Epidermal melanocyte (primary cell): ENCODE data around the gene CEBPZ.
"Not testable (repeated sequence)": the region's sequence is repeated elsewhere in the genome, so short reads cannot be mapped to it uniquely, and the experiment has no call there.

Experiments used
- DNase-seq: peaks from one replicate; pipeline ENCODE4 v3.0.0; 2011; ENCODE audit warnings: low spot score; ENCODE audit not compliant: insufficient read length

The CEBPZ gene, protein sequence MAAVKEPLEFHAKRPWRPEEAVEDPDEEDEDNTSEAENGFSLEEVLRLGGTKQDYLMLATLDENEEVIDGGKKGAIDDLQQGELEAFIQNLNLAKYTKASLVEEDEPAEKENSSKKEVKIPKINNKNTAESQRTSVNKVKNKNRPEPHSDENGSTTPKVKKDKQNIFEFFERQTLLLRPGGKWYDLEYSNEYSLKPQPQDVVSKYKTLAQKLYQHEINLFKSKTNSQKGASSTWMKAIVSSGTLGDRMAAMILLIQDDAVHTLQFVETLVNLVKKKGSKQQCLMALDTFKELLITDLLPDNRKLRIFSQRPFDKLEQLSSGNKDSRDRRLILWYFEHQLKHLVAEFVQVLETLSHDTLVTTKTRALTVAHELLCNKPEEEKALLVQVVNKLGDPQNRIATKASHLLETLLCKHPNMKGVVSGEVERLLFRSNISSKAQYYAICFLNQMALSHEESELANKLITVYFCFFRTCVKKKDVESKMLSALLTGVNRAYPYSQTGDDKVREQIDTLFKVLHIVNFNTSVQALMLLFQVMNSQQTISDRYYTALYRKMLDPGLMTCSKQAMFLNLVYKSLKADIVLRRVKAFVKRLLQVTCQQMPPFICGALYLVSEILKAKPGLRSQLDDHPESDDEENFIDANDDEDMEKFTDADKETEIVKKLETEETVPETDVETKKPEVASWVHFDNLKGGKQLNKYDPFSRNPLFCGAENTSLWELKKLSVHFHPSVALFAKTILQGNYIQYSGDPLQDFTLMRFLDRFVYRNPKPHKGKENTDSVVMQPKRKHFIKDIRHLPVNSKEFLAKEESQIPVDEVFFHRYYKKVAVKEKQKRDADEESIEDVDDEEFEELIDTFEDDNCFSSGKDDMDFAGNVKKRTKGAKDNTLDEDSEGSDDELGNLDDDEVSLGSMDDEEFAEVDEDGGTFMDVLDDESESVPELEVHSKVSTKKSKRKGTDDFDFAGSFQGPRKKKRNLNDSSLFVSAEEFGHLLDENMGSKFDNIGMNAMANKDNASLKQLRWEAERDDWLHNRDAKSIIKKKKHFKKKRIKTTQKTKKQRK

DNA sequence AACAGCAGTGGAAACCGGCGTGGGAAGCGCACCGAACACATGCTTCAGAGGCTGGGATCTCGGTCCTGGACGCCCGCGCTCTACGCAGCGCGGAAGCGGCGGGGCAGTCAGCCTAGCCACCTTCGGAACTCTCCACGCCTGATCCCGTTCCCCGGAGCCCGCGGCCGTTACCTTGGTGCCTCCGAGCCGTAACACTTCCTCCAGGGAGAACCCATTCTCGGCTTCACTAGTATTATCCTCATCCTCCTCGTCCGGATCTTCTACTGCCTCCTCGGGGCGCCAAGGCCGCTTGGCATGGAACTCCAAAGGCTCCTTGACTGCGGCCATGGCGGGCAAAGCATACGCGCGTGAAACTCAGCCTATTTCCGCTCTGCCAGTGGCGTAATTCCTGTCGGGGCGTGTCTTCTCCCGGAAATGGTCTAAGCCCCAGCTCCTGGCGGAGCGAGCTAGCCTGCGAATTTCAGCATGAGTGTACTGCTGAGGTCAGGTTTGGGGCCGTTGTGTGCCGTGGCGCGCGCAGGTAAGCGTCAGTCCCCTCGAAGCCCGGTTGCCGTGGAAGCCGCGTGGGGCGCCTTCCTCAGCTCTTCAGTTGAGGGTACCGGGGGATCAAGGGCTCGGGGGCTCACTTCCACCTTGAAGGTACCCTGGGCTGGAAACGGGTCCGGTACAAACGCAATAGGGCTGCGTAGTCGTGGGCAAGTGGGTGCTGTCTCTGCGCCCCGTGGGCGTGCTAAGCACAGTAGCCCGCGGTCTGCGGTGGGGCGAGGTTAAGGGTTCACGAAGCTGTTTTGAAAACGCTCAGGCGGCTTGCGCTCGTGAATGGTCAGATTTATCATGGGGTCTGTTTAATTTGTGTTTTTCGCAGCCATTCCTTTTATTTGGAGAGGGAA is at the start of gene CEBPZ, which contains the start of gene NDUFAF7:
TSS of gene CEBPZ (minus strand) at position 356 of the 890 bp plus-strand sequence. CDS start at position 327, 29 bp downstream.
TSS of gene NDUFAF7 (plus strand) at position 418 of the 890 bp plus-strand sequence. CDS start at position 466, 48 bp downstream.
- peak; percentile 92 for DNase-seq

- no peak for DNase-seq
These were observed 44.9 kb upstream of the CEBPZ start for GRCh38 chr2:37276291-37276690.

GRCh38 chr2:37274359-37274965 is 43.1 kb upstream of the CEBPZ start:
- no peak for DNase-seq

DNA sequence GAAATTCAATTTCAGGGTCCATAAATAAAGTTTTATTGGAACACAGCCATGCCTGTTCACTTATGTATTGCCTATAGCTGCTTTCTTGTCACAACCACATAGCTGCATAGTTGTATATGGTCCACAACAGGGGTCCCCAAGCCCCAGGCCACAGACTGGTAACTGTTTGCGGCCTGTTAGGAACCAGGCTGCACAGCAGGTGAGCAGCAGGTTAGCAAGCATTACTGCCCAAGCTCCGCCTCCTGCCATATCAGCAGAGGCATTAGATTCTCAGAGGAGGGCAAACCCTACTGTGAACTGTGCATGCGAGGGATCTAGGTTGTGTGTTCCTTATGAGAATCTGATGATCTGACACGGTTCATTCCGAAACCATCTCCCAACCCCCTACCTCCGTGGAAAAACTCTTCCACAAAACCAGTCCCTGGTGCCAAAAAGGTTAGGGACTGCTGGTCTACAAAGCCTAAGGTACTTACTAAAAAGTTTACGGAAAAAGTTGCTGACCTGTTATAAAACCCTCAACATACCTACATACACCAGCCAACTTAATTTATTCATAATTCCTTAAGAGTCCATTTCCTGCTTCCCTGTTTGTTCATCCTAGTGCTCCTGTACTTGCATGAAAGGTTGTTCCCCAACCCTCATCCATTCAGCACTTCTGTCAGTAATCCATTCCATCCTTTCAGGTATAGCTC is 40.1 kb upstream of the CEBPZ start:
- DNase-seq: no peak

- DNase-seq: no peak
These were observed 36.7 kb upstream of the CEBPZ start for GRCh38 chr2:37268111-37268510.

- no peak for DNase-seq
These were observed 36.3 kb upstream of the CEBPZ start for GRCh38 chr2:37267685-37268084.

DNA sequence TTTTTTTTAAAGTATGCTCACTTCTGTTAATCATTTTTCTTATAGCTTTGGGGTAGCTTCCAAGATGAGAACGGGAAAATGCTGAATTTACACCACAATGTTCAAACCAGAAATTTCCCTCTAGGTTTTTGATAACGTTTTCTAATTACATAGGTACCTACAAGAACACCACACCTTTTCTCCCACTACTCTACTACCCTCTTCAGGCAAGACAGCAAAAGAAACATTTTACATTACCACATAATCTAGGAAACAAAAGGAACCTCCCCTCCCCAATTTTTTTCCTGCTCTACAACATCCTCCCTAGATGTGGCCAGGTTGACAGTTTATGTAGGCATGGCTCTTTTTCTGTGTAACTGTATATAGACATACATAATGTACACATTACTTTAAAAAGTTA is 32.4 kb upstream of the CEBPZ start:
- no peak for DNase-seq

DNA sequence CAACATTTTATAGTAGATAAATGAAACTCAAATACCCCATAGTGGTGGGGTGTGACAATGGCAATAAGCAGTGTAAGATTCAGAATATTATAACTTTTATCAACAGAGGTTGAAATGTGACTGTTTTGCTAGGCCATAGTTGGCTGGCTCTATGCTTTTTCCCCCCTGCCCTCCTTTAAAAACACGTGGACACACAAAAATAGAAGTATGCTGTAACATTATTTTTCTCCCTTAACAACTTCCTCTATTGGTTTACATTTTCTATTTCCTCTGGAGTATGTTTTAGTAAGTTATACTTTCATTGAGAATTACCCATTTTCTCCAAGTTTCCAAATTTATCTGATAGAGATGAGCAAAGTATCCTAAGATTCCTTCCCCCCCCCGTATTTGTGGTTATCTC is 31.1 kb upstream of the CEBPZ start:
- DNase-seq: no peak

GRCh38 chr2:37250869-37251740 is 19.7 kb upstream of the CEBPZ start:
- no peak for DNase-seq

GRCh38 chr2:37246205-37246604 is 14.8 kb upstream of the CEBPZ start:
- DNase-seq: no peak

DNA sequence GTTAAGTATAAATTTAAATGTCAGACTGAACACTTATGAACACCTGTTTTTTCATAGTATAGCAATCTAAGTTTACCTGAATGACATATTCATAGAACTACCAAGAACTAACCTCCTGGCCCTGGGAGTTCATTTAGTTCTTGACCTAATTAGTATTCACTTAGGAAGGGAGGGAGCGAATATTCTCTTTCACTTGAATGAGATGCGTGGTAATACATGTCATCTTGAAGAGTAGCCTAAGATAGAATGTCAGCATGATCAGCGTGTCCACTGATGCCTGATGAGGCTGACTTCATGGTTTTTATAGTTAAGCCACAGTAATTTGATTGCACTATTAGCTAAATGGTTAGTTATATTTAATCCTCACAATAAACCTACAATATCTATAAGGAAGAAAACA is 13.4 kb upstream of the CEBPZ start:
- no peak for DNase-seq

DNA sequence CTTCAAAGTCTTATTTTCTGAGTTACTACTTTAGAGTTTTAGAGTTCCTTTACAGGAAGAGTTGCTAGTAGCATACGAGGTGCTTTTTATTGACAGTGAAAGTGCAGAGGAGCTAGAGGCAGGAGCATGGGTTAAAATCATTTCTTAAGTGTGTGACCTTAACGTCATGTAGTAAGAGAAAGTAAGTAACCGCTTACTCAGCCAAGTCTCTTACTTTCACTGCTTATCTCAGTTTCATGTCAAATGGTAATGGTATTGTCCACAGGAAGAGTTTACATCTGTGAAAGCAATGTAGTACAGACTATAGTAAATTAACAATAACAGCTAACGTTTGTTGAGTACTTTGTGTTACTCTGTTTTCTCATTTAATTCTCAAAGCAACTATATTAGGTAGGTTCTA is 12.6 kb upstream of the CEBPZ start:
- no peak for DNase-seq

DNA sequence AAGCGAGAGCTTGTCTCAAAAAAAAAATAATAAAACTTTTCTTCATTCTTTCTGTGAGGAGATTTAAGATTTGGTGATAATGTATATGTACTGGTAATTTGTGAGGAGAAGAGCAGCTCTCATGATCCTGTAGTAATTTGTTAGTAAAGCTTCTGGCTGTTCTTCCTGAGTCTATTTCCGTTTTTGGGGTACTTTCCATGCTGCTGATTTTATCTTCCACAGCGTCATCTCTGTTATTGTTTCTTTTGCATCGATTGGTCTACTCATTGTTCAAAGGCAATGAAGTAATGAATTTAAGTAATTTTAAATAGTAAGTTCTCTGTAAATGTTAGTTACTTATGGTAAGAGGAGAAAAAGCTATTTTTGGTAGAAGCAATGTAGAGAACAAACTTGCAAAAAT is 12.0 kb upstream of the CEBPZ start:
- no peak for DNase-seq

DNA sequence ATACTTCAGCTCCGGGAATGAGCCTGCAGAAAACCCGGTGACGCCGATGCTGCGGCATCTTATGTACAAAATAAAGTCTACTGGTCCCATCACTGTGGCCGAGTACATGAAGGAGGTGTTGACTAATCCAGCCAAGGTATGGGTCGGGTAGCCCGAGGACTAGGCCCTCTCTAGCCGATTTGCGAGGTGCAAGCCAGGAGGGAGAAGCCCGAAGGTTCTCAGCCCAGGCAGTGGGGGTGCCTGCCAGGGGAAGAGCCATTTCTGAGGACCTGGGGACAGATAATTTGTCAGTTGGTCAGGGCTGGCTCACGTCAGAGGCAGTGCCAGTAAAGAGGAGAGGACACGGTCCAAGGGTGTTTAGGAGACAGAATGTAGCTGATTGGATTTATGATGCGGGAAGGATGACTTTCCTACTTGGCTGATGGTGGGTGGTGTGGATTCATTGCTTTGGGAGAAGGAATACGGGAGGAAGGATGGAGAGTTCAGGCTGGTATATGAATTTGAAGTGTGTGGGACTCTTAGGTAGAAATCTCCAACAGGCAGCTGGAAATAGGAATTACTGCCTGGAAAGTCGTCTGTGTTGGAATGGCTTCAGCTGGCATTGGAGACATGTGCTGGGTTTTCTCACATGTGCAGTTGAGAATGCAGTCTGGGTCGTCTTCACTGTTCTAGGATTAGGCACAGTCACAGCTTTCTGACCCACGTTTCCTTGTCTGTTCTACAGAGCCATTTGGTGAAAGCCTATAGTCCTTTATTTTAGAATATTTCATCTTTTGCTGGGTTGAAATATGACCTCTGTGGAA is 936 bp upstream of the CEBPZ start:
- no peak for DNase-seq

DNA sequence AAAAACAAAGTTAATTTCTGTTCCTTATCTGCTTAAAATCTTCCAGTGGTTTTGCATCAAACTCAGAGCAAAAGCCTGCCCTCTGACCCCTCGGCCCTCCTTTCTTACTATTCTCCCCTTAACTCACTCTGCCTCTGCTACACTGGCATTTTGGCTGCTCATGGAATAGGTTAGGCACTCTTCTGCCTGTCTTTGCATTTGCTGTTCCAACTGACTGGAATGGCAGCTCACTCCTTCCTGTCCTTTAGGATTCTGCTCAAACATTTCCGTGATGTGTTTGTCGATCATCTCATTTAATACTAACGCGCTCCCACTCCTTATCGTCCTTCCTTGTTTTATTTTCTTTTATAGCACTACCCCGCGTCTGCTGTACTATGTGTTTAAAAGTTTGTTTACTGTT is 815 bp downstream of the CEBPZ start:
- DNase-seq: no peak

DNA sequence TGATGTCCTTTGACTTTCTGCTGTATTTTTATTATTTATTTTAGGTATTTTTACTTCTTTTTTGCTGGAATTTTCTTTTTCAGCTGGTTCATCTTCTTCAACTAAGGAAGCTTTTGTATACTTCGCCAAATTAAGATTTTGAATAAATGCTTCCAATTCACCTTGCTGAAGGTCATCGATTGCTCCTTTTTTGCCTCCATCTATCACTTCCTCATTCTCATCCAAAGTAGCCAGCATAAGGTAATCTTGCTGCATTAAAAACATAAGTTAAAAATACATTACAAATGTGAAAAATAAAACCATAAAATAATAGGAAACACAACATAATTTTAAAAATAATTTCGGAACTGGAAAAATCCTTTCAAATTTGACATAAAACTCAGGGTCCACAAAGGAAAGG is 2.6 kb downstream of the CEBPZ start:
- DNase-seq: no peak

DNA sequence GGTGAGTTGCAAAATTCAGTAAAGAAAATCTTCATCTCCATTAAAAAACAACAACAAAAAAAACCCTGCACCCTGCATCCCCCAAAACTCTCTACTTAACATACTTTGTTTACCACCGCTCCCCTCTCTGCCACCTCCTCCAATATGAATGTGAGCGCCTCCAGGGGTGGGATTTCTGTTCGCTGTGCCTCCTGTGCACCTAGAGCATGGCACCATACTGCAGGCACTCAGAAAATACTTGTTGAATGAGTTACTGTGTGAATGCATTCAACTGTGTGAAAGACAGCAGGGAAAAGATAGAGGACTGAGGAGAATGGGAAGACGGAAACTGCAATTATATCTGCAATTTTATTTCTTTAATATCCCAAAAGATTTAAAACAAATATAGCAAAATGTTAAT is 4.5 kb downstream of the CEBPZ start:
- no peak for DNase-seq

- not testable (repeated sequence) for DNase-seq
These were observed 6.3 kb downstream of the CEBPZ start for GRCh38 chr2:37225129-37225528.
